HG03095 (cell line): ENCODE measurements around the gene VWA3B.
"Not testable (repeated sequence)": the region's sequence is repeated elsewhere in the genome, so short reads cannot be mapped to it uniquely, and the experiment has no call there.

Source experiments
- ATAC-seq: cut with Tn5 transposase; IDR thresholded peaks from one replicate; pipeline ENCODE4 v1.9.1; 2021; ENCODE audit warnings: moderate library complexity; ENCODE audit not compliant: unreplicated experiment

Gene VWA3B

GRCh38 chr2:98087447-98088020, 567 bp downstream of the VWA3B start:
- ATAC-seq = no peak

GRCh38 chr2:98088261-98088660, 1.3 kb downstream of the VWA3B start:
- no peak for ATAC-seq

DNA sequence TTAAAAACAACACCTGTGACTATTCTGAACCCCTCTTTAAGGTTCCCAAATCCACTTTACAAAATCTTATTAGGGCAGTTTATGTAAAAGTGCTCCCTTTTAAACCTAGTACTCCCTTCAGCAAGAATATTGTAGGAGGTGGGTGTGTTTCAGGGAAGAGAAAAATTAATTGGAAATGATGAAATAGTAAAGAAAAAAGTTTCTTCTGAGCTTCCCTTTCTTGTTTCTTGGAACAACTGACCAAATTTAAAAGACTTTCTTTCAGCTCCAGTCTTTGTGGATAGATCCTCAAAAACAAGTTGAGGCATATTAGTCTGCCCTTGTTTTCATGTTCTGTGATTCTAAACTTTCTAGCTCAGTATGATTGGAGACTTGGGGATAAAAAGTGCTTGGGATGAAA, 3.0 kb downstream of the VWA3B start:
- ATAC-seq = no peak

- ATAC-seq = no peak
These were observed 4.0 kb downstream of the VWA3B start for GRCh38 chr2:98090951-98091350.

- ATAC-seq = no peak
These were observed 4.8 kb downstream of the VWA3B start for GRCh38 chr2:98091738-98092137.

GRCh38 chr2:98093146-98093545, 6.2 kb downstream of the VWA3B start:
- no peak for ATAC-seq

GRCh38 chr2:98093611-98094010, 6.6 kb downstream of the VWA3B start:
- ATAC-seq = no peak

DNA sequence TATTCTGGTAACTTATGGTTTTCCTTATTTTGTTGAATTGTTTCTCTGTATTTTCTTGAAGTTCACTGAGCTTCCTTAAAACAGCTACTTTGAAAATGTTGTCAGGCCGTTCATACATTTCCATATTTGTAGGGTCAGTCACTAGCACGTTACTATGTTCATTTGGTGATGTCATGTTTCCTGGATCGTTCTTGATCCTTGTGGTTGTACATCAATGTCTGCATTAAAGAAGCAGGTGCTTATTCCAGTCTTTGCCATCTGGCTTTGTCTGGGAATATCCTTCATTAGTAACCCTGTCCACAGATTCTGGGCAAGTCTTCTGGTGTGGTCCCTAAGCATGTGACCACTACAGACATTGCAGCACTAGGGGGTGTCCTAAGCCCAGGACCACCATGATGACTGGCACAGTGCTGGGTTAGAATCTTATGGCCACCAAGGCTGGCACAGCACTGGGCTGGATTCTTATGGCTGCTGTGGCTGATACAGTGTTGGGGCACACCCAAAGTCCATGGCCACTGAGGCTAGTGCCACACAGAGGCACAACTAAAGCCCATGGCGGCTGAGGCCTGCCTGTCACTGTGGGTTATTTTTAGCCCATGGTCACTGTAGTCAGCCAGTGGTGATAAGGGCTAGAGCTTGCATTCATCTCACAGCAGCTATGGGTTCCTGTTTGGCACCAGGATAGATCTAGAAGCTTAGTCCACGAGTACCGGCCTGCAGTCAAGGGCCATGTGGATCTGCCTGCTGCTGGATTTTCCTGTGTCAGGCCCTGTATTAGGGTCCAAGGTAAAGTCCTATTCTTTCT, 13.2 kb downstream of the VWA3B start:
- ATAC-seq = no peak

GRCh38 chr2:98102315-98102714, 15.3 kb downstream of the VWA3B start:
- ATAC-seq = not testable (repeated sequence)

GRCh38 chr2:98102878-98103277, 15.9 kb downstream of the VWA3B start:
- ATAC-seq = no peak

DNA sequence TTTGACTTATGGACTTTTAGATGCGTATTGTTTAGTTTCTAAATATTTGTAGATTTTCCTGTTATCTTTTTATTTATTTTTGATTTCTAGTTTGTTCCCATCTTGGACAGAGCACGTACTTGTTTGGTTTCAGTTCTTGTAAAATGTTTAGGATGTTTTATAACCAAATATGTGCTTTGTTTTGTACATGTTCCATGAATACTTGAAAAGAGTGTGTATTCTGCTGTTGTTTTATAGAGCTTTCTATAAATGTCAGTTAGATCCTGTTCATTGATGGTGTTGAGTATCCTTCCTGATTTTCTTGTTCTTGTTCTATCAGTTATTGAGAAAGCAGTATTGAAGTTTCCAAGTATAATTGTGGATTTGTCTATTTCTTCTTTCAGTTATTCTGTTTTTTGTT, 21.1 kb downstream of the VWA3B start:
- no peak for ATAC-seq

DNA sequence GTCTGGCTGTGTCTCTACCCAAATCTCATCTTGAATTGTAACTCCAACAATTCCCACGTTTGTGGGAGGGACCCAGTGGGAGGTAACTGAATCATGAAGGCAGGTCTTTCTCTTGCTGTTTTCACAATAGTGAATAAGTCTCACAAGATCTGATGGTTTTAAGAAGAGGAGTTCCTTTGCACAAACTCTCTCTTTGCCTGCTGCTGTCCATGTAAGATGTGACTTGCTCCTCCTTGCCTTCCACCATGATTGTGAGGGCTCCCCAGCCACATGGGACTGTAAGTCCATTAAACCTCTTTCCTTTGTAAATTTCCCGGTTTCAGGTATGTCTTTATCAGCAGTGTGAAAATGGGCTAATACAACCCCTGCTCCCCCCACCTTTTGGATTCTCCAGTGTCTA, 23.8 kb downstream of the VWA3B start:
- ATAC-seq = no peak

DNA sequence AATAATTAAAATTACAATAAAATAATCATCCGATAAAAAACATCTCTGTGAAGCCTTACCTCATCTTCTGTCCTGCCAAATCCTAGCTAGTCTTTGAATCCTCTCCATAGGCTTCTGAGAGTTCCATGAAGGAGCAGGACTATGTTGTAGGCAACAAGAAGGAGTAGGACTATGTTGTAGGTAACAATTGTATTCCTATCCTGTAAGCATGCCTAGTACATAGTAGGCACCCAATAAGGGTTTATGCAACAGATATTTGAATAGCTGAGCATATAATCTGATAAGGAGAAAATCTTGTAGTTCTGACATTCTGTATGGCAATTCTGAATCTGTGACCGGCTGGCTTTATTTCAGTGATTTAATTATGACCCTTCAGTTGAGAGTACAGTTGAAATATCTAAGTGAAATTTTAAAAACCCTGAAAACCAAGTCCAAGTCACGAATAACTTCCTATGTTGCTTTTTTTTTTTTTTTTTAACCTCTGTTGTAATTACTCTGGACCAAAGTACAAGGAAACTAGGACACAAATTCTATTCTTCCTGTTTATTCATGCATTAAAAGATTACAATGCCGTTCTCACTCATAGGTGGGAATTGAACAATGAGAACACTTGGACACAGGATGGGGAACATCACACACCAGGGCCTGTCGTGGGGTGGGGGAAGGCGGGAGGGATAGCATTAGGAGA, 27.8 kb downstream of the VWA3B start:
- no peak for ATAC-seq

DNA sequence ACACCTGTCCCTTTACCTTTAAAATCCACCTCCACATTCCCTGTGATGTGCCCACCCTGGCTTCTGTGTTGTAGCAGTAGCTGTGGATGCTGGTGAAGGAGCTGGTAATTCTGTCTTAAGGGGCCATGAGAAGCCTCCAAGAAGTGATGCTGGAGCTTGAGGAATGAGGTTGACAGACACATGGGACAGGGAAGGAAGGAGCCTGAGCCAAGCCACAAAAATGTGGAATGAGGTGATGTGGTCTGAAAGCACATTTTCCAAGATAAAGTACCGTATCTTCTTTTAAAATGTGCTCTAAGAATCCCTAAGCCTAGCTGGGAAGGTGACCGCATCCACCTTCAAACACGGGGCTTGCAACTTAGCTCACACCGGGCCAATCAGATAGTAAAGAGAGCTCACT, 31.2 kb downstream of the VWA3B start:
- ATAC-seq = no peak

GRCh38 chr2:98118852-98119251, 31.9 kb downstream of the VWA3B start:
- ATAC-seq = no peak

DNA sequence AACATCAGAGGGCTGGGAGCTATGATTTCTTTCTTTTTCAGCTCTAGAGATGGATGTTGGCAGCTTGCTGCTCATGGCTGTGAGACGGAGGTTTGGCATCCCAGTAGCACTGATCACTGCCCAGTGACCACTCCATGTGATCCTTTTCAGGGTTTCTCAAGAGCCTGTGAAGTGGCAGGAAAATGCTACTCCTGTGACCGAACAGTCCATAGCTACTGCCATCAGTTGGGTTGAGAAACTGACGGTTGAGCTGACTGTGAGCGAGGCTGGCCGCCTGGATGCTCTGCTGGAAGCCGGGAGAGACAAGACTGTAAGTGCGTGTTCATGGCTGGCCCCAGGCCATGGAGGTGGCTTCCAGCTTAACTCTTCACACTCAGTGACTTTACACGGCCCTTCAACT, 34.2 kb downstream of the VWA3B start:
- ATAC-seq = no peak

DNA sequence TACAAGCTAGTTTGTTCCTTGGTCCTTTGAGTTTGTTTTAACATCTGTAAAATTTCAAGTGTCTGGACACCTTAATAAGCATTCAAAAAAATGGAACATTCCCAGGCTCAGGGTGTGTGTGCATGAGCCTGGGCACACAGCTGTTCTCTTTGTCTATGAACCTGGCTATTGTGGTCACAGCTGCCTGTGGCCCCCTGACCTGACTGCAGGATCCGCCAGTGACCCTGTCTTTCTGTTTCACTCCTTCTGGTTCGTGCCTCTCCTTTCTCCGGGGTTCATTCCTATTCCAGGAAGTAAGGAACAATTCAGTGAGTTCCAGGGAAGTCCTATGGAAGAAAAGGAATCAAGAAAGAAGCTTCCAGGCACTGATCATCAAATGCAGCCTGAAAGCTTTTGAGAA, 35.6 kb downstream of the VWA3B start:
- ATAC-seq = no peak

DNA sequence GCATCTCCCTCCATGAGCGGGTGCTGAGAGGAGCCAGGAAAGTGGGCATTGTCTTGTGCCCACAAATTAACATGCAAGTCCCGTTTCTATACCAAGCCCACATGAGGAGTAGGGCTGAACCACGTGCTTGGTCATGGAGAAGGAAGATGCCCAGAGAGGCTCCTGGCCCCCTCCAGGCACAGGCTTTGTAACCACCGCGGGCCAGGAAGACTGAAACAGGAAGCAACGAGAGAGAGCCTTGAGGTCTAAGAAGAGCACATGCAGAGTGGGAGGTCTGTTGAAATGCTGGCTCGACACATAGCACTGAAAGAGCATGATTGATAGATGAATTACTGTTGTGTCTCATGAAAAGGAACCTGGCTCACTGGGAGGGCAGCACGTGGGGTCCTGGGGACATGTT, 36.3 kb downstream of the VWA3B start:
- ATAC-seq = no peak

- no peak for ATAC-seq
These were observed 39.1 kb downstream of the VWA3B start for GRCh38 chr2:98126061-98126460.

- no peak for ATAC-seq
These were observed 40.4 kb downstream of the VWA3B start for GRCh38 chr2:98127229-98127989.

GRCh38 chr2:98128556-98129109, 41.7 kb downstream of the VWA3B start:
- ATAC-seq = no peak
